ENCODE data around the gene TBCD.

The TBCD gene

GRCh38 chr17:82826211-82826610 is 74.3 kb downstream of the TBCD start:
- TF ChIP-seq, protein P1, sequence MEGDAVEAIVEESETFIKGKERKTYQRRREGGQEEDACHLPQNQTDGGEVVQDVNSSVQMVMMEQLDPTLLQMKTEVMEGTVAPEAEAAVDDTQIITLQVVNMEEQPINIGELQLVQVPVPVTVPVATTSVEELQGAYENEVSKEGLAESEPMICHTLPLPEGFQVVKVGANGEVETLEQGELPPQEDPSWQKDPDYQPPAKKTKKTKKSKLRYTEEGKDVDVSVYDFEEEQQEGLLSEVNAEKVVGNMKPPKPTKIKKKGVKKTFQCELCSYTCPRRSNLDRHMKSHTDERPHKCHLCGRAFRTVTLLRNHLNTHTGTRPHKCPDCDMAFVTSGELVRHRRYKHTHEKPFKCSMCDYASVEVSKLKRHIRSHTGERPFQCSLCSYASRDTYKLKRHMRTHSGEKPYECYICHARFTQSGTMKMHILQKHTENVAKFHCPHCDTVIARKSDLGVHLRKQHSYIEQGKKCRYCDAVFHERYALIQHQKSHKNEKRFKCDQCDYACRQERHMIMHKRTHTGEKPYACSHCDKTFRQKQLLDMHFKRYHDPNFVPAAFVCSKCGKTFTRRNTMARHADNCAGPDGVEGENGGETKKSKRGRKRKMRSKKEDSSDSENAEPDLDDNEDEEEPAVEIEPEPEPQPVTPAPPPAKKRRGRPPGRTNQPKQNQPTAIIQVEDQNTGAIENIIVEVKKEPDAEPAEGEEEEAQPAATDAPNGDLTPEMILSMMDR (IDR thresholded peaks at IDR 0.05; ENCODE audit: extremely low read depth, missing control alignments) = no peak
- no peak for DNase-seq (ENCODE audit: low spot score)

GRCh38 chr17:82826956-82827355 is 75.1 kb downstream of the TBCD start:
- TF ChIP-seq, protein P1 (IDR thresholded peaks at IDR 0.05; ENCODE audit: extremely low read depth, missing control alignments) = no peak
- no peak for DNase-seq (ENCODE audit: low spot score)

DNA sequence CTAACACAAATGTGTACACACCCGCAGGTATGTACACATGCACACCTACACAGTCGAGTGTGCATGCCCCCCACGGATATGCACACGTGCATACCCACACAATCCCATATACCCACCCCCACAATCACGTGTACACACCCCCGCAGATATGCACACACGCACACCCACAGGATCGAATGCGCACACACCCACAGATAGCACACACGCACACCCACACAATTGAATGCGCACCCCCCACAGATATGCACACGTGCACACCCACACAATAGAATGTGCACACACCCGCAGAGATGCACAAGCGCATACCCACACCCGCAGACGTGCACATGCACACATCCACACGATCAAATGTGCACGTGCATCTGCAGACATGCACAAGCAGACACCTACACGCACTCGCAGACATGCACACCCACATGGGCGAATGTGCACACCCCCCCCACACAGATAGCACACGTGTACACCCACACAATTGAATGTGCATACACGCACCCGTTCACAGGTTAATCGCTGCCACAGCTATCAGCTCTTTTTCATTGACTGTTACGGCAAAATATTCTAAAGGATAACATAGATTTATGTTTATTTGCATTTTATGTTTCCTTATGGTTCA is 77.1 kb downstream of the TBCD start:
- TF ChIP-seq, protein P1 (IDR thresholded peaks at IDR 0.05; ENCODE audit: extremely low read depth, missing control alignments) = no peak

GRCh38 chr17:82830249-82830661 is 78.4 kb downstream of the TBCD start:
- no peak for DNase-seq (ENCODE audit: low spot score)
- TF ChIP-seq, protein P1 (IDR thresholded peaks at IDR 0.05; ENCODE audit: extremely low read depth, missing control alignments) = no peak

More for the DNA sequence above, 77.1 kb downstream of the TBCD start:
- DNase-seq (ENCODE audit: low spot score) = no peak

GRCh38 chr17:82831041-82831817 is 79.4 kb downstream of the TBCD start:
- DNase-seq (ENCODE audit: low spot score) = no peak
- TF ChIP-seq, protein P1 (IDR thresholded peaks at IDR 0.05; ENCODE audit: extremely low read depth, missing control alignments) = no peak

GRCh38 chr17:82831818-82832200 is 79.9 kb downstream of the TBCD start:
- DNase-seq (ENCODE audit: low spot score) = no peak
- TF ChIP-seq, protein P1 (IDR thresholded peaks at IDR 0.05; ENCODE audit: extremely low read depth, missing control alignments) = no peak

DNA sequence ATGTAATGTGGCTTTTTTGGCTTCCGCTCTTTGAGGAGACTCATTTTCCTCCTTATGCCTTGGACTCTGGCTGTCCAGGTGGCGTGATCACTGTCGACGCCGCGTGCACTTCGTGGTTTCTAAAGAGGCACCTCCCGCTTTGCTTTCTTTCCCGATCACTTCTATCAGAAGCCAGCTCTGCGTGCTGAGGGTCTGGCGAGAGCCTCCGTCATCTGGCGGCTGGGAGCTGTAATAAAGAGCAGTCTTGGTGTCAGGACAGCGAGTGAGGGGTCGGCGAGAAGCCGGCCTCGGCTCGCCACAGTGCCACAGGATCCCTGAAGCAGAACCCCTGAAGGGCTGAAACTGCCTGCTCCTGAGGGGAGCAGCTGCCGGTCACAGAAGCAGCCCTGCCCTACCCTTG is 80.5 kb downstream of the TBCD start:
- DNase-seq (ENCODE audit: low spot score) = no peak
- TF ChIP-seq, protein P1 (IDR thresholded peaks at IDR 0.05; ENCODE audit: extremely low read depth, missing control alignments) = no peak
